Measurements from ENCODE around the gene GOLGA6B.
A peak's percentile ranks its signal among the peaks of the same experiment; 100 is the strongest.
"Not testable (repeated sequence)": the region's sequence is repeated elsewhere in the genome, so short reads cannot be mapped to it uniquely, and the experiment has no call there.

The GOLGA6B gene

GRCh38 chr15:72654397-72654796, at the start of gene GOLGA6B:
TSS of gene GOLGA6B (plus strand) at chr15:72654697. CDS start at chr15:72654738, 41 bp downstream.
- not testable (repeated sequence) for H3K27me3 ChIP-seq (ENCODE audit: insufficient read depth, low read depth, severe bottlenecking); H3K27ac ChIP-seq; H3K4me3 ChIP-seq (ENCODE audit: low read depth, low read length); DNase-seq; H3K36me3 ChIP-seq; H3K9me3 ChIP-seq (ENCODE audit: severe bottlenecking)

GRCh38 chr15:72604794-72605193, 49.7 kb upstream of the GOLGA6B start:
- H3K9me3 ChIP-seq (ENCODE audit: severe bottlenecking): no peaks in the 10 kb centered on the region
- no peak for DNase-seq
- H3K36me3 ChIP-seq: no peaks in the 10 kb centered on the region
- no peak overlapping the region for H3K27ac ChIP-seq
- no peak for TF ChIP-seq CTCF (IDR thresholded peaks at IDR 0.05; ENCODE audit: low read depth, low read length)
- no peak overlapping the region for H3K4me3 ChIP-seq (ENCODE audit: low read depth, low read length)
- no peaks in the 10 kb centered on the region for H3K27me3 ChIP-seq (ENCODE audit: insufficient read depth, low read depth, severe bottlenecking)

GRCh38 chr15:72608084-72608483, 46.4 kb upstream of the GOLGA6B start:
- H3K27me3 ChIP-seq (ENCODE audit: insufficient read depth, low read depth, severe bottlenecking); H3K9me3 ChIP-seq (ENCODE audit: severe bottlenecking); H3K4me3 ChIP-seq (ENCODE audit: low read depth, low read length); H3K36me3 ChIP-seq; DNase-seq; H3K27ac ChIP-seq: not testable (repeated sequence)

GRCh38 chr15:72609862-72610261, 44.6 kb upstream of the GOLGA6B start:
- no peak for TF ChIP-seq CTCF (IDR thresholded peaks at IDR 0.05; ENCODE audit: low read depth, low read length)
- Histone ChIP-seq H3K27ac (no peak overlapping the region), H3K27me3 (ENCODE audit: insufficient read depth, low read depth, severe bottlenecking) (no peaks in the 10 kb centered on the region), H3K9me3 (ENCODE audit: severe bottlenecking) (no peaks in the 10 kb centered on the region), H3K4me3 (ENCODE audit: low read depth, low read length) (no peak overlapping the region), H3K36me3 (no peaks in the 10 kb centered on the region)
- DNase-seq: no peak

GRCh38 chr15:72612324-72612723, 42.2 kb upstream of the GOLGA6B start:
- not testable (repeated sequence) for H3K27me3 ChIP-seq (ENCODE audit: insufficient read depth, low read depth, severe bottlenecking); H3K9me3 ChIP-seq (ENCODE audit: severe bottlenecking); H3K36me3 ChIP-seq; DNase-seq; H3K4me3 ChIP-seq (ENCODE audit: low read depth, low read length); H3K27ac ChIP-seq

GRCh38 chr15:72614810-72615532, 39.5 kb upstream of the GOLGA6B start:
- H3K9me3 ChIP-seq (ENCODE audit: severe bottlenecking): no peaks in the 10 kb centered on the region
- no peak overlapping the region for H3K4me3 ChIP-seq (ENCODE audit: low read depth, low read length)
- TF ChIP-seq CTCF (IDR thresholded peaks at IDR 0.05; ENCODE audit: low read depth, low read length): no peak
- H3K27ac ChIP-seq: no peak overlapping the region
- no peaks in the 10 kb centered on the region for H3K27me3 ChIP-seq (ENCODE audit: insufficient read depth, low read depth, severe bottlenecking)
- DNase-seq: no peak
- H3K36me3 ChIP-seq: no peaks in the 10 kb centered on the region

GRCh38 chr15:72615533-72616233, 38.8 kb upstream of the GOLGA6B start:
- DNase-seq: peak; percentile 21
- not testable (repeated sequence) for H3K36me3 ChIP-seq; H3K9me3 ChIP-seq (ENCODE audit: severe bottlenecking); H3K27ac ChIP-seq; H3K4me3 ChIP-seq (ENCODE audit: low read depth, low read length); H3K27me3 ChIP-seq (ENCODE audit: insufficient read depth, low read depth, severe bottlenecking)

Data from WERI-Rb-1 (cell line).